ENCODE data around the gene CORO6.

DNA sequence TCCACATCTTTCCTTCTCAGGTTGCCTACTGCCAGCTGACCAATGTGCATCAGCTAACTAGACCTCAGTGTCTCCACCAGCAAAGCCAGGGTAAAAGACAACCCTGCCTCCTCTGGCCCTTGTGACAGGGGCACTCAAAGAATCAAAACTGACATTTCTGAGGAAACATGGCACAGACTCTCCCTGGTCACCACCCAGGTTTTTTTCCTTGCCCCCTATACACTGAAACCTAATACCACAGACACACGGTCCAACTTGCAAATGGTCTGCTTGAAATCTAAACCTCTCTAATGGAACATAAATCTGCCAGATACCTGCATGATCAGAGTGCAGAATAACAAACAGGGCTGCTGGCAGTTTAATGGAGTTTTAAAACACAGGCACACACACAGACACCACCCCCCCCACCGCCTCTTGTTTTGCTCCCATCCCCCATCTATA is 19.5 kb upstream of the CORO6 start:
- no peak for TF ChIP-seq CTCF (IDR thresholded peaks at IDR 0.05; ENCODE audit: poor library complexity, severe bottlenecking)
- TF ChIP-seq EP300 (conservative IDR thresholded peaks at IDR 0.05; ENCODE audit: poor library complexity, severe bottlenecking): no peak
- TF ChIP-seq RAD21 (conservative IDR thresholded peaks at IDR 0.05): no peak
- TF ChIP-seq EZH2 (IDR thresholded peaks at IDR 0.05; ENCODE audit: borderline replicate concordance, insufficient read depth, low read length, poor library complexity, severe bottlenecking): no peak
- no peak for TF ChIP-seq POLR2AphosphoS5 (IDR thresholded peaks at IDR 0.05)
- no peak for TF ChIP-seq SMC3 (conservative IDR thresholded peaks at IDR 0.05; ENCODE audit: poor library complexity)
- TF ChIP-seq TAF1 (IDR thresholded peaks at IDR 0.05; ENCODE audit: low read depth): no peak
- TF ChIP-seq MXI1 (conservative IDR thresholded peaks at IDR 0.05; ENCODE audit: poor library complexity, severe bottlenecking): no peak
- no peak for TF ChIP-seq REST (IDR thresholded peaks at IDR 0.05; ENCODE audit: borderline replicate concordance)

Measured in neural cell (in vitro differentiated cells).